NCI-H2196 (cell line): Measurements from ENCODE around the gene WWP2.

Source experiments
- DNase-seq: peaks from one replicate; lab custom pipeline; 2025; ENCODE audit not compliant: unreplicated experiment; lab: John Stamatoyannopoulos, UW

The WWP2 gene

GRCh38 chr16:69888005-69888590, 126.0 kb downstream of the WWP2 start:
- no peak for DNase-seq

GRCh38 chr16:69889295-69889964, 127.3 kb downstream of the WWP2 start:
- no peak for DNase-seq

GRCh38 chr16:69890114-69890891, 128.2 kb downstream of the WWP2 start:
- peak; percentile 18 for DNase-seq

- no peak for DNase-seq
These were observed 128.8 kb downstream of the WWP2 start for GRCh38 chr16:69890892-69891282.

DNA sequence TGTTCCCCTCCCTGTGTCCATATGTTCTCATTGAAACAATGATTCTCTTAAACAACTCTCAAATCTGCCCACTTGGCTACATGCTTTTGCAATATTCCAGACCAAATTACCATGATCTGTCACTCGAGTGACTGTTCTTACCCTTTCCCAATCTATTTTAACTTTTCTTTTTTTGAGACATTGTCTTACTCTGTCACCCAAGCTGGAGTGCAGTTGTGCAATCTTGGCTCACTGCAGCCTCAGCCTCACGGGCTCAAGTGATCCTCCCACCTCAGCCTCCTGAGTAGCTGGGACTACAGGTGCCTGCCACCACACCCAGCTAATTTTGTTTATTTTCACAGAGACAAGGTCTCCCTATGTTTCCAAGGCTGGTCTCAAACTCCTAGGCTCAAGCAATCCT, 130.2 kb downstream of the WWP2 start:
- no peak for DNase-seq

- no peak for DNase-seq
These were observed 131.0 kb downstream of the WWP2 start for GRCh38 chr16:69893106-69893505.

GRCh38 chr16:69894676-69895075, 132.5 kb downstream of the WWP2 start:
- DNase-seq = no peak

GRCh38 chr16:69903865-69904415, 141.8 kb downstream of the WWP2 start:
- DNase-seq = no peak

GRCh38 chr16:69904495-69905170, 142.5 kb downstream of the WWP2 start:
- DNase-seq = no peak

- DNase-seq = no peak
These were observed 143.0 kb downstream of the WWP2 start for GRCh38 chr16:69905171-69905555.

GRCh38 chr16:69906838-69907401, 144.8 kb downstream of the WWP2 start:
- DNase-seq = no peak

- DNase-seq = no peak
These were observed 146.9 kb downstream of the WWP2 start for GRCh38 chr16:69909043-69909442.

DNA sequence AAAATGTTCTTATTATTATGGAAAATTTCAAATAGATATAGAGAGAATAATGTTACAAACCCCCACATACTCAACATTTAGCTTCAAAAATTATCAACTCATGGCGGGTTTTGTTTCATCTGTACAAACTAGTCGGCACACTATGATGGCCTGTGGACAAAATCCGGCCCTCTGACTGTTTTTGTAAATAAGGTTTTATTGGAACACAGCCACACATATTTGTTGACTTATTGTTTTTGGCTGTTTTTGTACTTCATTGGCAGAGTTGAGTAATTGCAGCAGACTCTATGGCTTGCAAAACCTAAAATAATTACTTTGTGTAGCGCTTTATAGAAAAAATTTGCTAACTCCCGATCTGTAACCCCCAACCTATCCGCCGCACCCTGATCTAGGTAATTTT, 147.6 kb downstream of the WWP2 start:
- no peak for DNase-seq

GRCh38 chr16:69910964-69911363, 148.8 kb downstream of the WWP2 start:
- DNase-seq = no peak

- no peak for DNase-seq
These were observed 154.3 kb downstream of the WWP2 start for GRCh38 chr16:69916462-69916861.

- no peak for DNase-seq
These were observed 155.2 kb downstream of the WWP2 start for GRCh38 chr16:69917311-69917710.

GRCh38 chr16:69917739-69918138, 155.6 kb downstream of the WWP2 start:
- no peak for DNase-seq

DNA sequence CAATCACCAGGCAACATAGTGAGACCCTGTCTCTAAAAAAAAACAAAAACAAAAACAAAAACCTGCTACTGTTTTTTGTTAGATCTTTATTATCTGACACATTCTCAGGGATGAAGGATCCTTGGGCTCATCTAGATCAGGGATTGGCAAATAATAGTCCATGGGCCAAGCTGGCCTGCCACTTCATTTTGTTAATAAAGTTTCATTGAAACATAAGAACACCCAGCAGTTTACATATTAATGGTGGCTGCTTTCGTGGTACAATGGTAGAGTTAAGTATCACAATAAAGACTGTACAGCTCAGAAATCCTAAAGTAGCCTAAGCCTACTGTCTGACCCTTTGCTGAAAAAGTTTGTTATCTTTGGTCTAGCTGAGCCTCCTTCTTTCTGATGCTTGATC, 156.1 kb downstream of the WWP2 start:
- no peak for DNase-seq

DNA sequence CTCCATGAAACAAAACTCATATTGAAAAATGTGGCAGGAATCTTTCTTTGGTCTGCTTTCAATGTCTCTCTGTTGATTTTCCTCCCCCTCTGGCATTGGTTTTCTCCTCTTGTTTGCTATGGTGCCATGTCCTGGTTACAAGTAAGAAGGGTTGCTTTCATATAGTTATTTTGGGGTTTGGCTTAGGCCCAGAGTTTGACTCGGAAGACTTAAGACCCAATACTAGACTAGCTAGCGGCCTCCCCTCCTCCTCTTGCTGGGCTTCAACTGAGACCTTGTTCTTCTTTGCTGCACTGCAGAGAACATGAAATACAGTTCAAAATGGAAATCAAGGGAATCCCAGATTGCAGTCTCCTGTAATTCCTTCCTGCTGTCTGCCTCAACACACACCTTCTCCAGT, 159.0 kb downstream of the WWP2 start:
- DNase-seq = no peak

GRCh38 chr16:69922200-69922599, 160.1 kb downstream of the WWP2 start:
- no peak for DNase-seq
